K562 (cell line): ENCODE data around the gene UBE2S. TPM values are rescaled to one million over a fixed set of nuclear protein-coding genes. Genes with fewer than 3 reads are reported as not detected.

Source experiments
- GATA2 ChIP-seq: sonication (generic); formaldehyde crosslinking; IDR thresholded peaks from 2 replicates; pipeline ENCODE4 v1.4.0; 2020; ENCODE audit warnings: mild to moderate bottlenecking, missing genetic modification reagents
- HDAC1 ChIP-seq, 2 experiments: fragments of 450-650 bp; IDR thresholded peaks; 2 replicates each; pipeline ENCODE4 v1.6.1; 2016 to 2017; ENCODE audit warnings: inconsistent platforms in 1 of 2, mild to moderate bottlenecking in 1 of 2, moderate library complexity in 1 of 2
- HDAC3 ChIP-seq: fragments of 450-650 bp; IDR thresholded peaks from 2 replicates; pipeline ENCODE4 v1.6.1; 2018; ENCODE audit warnings: borderline replicate concordance, mild to moderate bottlenecking, moderate library complexity; ENCODE audit not compliant: partially characterized antibody
- HDGF ChIP-seq: fragments of 450-650 bp; IDR thresholded peaks from 2 replicates; pipeline ENCODE4 v1.6.1; 2016
- ILF3 ChIP-seq: fragments of 450-650 bp; IDR thresholded peaks from 2 replicates; pipeline ENCODE4 v1.6.1; 2018; ENCODE audit warnings: antibody characterized with exemption, mild to moderate bottlenecking, moderate library complexity, borderline replicate concordance
- KDM5B ChIP-seq: fragments of 200-600 bp; sonication (generic); IDR thresholded peaks from 2 replicates; pipeline ENCODE4 v1.6.1; 2012; ENCODE audit warnings: low read depth, mild to moderate bottlenecking, moderate library complexity, low read length, control low read depth, inconsistent platforms; ENCODE audit not compliant: insufficient replicate concordance
- POLR2B ChIP-seq: fragments of 450-650 bp; IDR thresholded peaks from 2 replicates; pipeline ENCODE4 v1.6.1; 2018; ENCODE audit warnings: low read depth; ENCODE audit not compliant: partially characterized antibody
- PTTG1 ChIP-seq: fragments of 450-650 bp; IDR thresholded peaks from 2 replicates; pipeline ENCODE4 v1.6.1; 2016; ENCODE audit warnings: low read depth, mild to moderate bottlenecking, missing genetic modification characterization, missing compliant biosample characterization
- RBM22 ChIP-seq: fragments of 200-400 bp; formaldehyde crosslinking; IDR thresholded peaks from 2 replicates; pipeline ENCODE4 v1.6.1; 2018; ENCODE audit warnings: low read length, low read depth; ENCODE audit not compliant: poor library complexity, severe bottlenecking
- RFX5 ChIP-seq: IDR thresholded peaks from 2 replicates; pipeline ENCODE4 v1.6.1; 2011; ENCODE audit warnings: low read depth, mild to moderate bottlenecking, improper control_type of control experiment, low read length
- RUNX1 ChIP-seq: sonication (generic); IDR thresholded peaks from 2 replicates; pipeline ENCODE4 v1.6.1; 2016; ENCODE audit warnings: antibody characterized with exemption, low read depth
- SIRT6 ChIP-seq: IDR thresholded peaks from one replicate; pipeline ENCODE4 v1.6.1; 2012; ENCODE audit warnings: low read depth, mild to moderate bottlenecking, control low read depth, inconsistent platforms, low read length, moderate library complexity
- SNRNP70 ChIP-seq: fragments of 200-400 bp; formaldehyde crosslinking; optimal IDR thresholded peaks from 2 replicates; pipeline ENCODE3; 2017; ENCODE audit warnings: low read depth, low read length
- STAG1 ChIP-seq: sonication (generic); formaldehyde crosslinking; IDR thresholded peaks from 2 replicates; pipeline ENCODE4 v1.5.0; 2020; ENCODE audit warnings: missing genetic modification reagents, borderline replicate concordance
- TEAD1 ChIP-seq, 2 experiments: fragments of 450-650 bp in 1 of 2; sonication (generic) in 1 of 2; formaldehyde crosslinking; IDR thresholded peaks; 2 replicates each; pipeline versions ENCODE4 v1.4.0 to v1.8.0; 2020 to 2022; ENCODE audit warnings: mild to moderate bottlenecking in 2 of 2, missing genetic modification reagents in 1 of 2
- polyA plus RNA-seq, 8 experiments: library from polyadenylated mRNA; depleted of rRNA in 4 of 8; stranded (reverse) in 5 of 8; unstranded in 3 of 8; fragments of >200 nt; fragmentation: Nextera tagmentation in 2 of 8; fragmentation: Illumina TruSeq in 1 of 8; extraction: Ambion mirVana in 2 of 8; extraction: Trizol in 1 of 8; gene quantifications; 2 replicates each; pipeline versions ENCODE4 v1.2.1 to v1.2.3, GENCODE V29; 2011 to 2014; ENCODE audit warnings: inconsistent platforms in 1 of 8, missing spikeins in 1 of 8
- total RNA-seq, 7 experiments: library from RNA; depleted of rRNA in 6 of 7; stranded (reverse); fragments of >200 nt in 6 of 7; fragmentation: Illumina TruSeq in 2 of 7; extraction: Trizol in 2 of 7; gene quantifications; 2 replicates each; pipeline versions ENCODE4 v1.2.1 to v1.2.3, GENCODE V29; 2011 to 2021; ENCODE audit warnings: low replicate concordance in 1 of 7
- TF ChIP-seq, protein P1 (sequence below): fragments of 450-650 bp; IDR thresholded peaks from 2 replicates; pipeline ENCODE4 v1.7.1; 2018; ENCODE audit warnings: mild to moderate bottlenecking, low read depth; ENCODE audit not compliant: partially characterized antibody
- TF ChIP-seq, protein P2 (sequence below): IDR thresholded peaks from 3 replicates; pipeline ENCODE4 v1.6.1; 2011; ENCODE audit warnings: borderline replicate concordance, mild to moderate bottlenecking; ENCODE audit not compliant: insufficient read length, insufficient read depth
- TF ChIP-seq, protein P3 (sequence below), 2 experiments: IDR thresholded peaks; 2 replicates each; pipeline ENCODE4 v1.6.1; 2012; ENCODE audit warnings: improper control_type of control experiment in 2 of 2, low read depth in 2 of 2, low read length in 2 of 2, borderline replicate concordance in 1 of 2

Gene UBE2S
- total and polyA plus RNA-seq, 9 of the 15 experiments (the other 6 are each of a cell fraction or from before 2014, with no cell fraction given), result 1.5 to 1,305 (median 157) TPM

DNA sequence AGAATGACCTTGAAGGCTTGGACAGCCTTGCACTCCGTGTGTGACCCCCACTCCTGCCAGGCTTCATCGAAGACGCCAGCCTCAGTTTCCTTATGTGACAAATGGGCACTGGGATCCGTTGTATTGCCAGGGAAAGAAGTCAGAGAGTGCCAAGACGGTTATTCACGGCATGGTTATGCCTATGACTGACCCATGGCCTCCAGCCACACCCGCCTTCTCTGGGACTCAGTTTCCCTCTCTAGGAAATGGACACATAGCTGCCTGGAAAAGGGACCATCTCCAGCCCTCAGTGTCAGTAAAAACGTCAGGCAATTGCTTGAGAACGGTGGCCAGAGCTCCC is 915 bp upstream of the UBE2S start (continued):
- TF ChIP-seq POLR2B (peak; percentile 38), RFX5 (no peak), RBM22 (no peak), HDGF (peak; percentile 52; the same call in 1 of the 2 replicates), HDAC3 (no peak), PTTG1 (tag) (0 out of 2 replicates have a peak, but pooled peaks have one; percentile 28), RUNX1 (no peak), GATA2 (CRISPR knock-in tag) (no peak), SIRT6 (no peak), SNRNP70 (no peak), HDAC1 (IDR thresholded peaks at IDR 0.05) (no peak), STAG1 (no peak), KDM5B (no peak), TEAD1 (CRISPR knock-in tag; IDR thresholded peaks at IDR 0.05) (peak in 1 of 2 experiments; percentile 4; a peak in 1 of 4 replicates), ILF3 (no peak)
- TF ChIP-seq, protein P1, sequence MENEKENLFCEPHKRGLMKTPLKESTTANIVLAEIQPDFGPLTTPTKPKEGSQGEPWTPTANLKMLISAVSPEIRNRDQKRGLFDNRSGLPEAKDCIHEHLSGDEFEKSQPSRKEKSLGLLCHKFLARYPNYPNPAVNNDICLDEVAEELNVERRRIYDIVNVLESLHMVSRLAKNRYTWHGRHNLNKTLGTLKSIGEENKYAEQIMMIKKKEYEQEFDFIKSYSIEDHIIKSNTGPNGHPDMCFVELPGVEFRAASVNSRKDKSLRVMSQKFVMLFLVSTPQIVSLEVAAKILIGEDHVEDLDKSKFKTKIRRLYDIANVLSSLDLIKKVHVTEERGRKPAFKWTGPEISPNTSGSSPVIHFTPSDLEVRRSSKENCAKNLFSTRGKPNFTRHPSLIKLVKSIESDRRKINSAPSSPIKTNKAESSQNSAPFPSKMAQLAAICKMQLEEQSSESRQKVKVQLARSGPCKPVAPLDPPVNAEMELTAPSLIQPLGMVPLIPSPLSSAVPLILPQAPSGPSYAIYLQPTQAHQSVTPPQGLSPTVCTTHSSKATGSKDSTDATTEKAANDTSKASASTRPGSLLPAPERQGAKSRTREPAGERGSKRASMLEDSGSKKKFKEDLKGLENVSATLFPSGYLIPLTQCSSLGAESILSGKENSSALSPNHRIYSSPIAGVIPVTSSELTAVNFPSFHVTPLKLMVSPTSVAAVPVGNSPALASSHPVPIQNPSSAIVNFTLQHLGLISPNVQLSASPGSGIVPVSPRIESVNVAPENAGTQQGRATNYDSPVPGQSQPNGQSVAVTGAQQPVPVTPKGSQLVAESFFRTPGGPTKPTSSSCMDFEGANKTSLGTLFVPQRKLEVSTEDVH, result no peak
- TF ChIP-seq, protein P2, sequence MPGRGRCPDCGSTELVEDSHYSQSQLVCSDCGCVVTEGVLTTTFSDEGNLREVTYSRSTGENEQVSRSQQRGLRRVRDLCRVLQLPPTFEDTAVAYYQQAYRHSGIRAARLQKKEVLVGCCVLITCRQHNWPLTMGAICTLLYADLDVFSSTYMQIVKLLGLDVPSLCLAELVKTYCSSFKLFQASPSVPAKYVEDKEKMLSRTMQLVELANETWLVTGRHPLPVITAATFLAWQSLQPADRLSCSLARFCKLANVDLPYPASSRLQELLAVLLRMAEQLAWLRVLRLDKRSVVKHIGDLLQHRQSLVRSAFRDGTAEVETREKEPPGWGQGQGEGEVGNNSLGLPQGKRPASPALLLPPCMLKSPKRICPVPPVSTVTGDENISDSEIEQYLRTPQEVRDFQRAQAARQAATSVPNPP, result no peak
- TF ChIP-seq, protein P3, sequence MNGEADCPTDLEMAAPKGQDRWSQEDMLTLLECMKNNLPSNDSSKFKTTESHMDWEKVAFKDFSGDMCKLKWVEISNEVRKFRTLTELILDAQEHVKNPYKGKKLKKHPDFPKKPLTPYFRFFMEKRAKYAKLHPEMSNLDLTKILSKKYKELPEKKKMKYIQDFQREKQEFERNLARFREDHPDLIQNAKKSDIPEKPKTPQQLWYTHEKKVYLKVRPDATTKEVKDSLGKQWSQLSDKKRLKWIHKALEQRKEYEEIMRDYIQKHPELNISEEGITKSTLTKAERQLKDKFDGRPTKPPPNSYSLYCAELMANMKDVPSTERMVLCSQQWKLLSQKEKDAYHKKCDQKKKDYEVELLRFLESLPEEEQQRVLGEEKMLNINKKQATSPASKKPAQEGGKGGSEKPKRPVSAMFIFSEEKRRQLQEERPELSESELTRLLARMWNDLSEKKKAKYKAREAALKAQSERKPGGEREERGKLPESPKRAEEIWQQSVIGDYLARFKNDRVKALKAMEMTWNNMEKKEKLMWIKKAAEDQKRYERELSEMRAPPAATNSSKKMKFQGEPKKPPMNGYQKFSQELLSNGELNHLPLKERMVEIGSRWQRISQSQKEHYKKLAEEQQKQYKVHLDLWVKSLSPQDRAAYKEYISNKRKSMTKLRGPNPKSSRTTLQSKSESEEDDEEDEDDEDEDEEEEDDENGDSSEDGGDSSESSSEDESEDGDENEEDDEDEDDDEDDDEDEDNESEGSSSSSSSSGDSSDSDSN (IDR thresholded peaks at IDR 0.05; ENCODE audit: borderline replicate concordance in 1 of 2, low read depth in 2 of 2, low read length in 2 of 2), result no peak
